Measurements from ENCODE around the gene ARSK. TPM values are rescaled to one million over a fixed set of nuclear protein-coding genes. Genes with fewer than 3 reads are reported as not detected.
"Not testable (repeated sequence)": the region's sequence is repeated elsewhere in the genome, so short reads cannot be mapped to it uniquely, and the experiment has no call there.

Gene ARSK
- total RNA-seq, 1 donor from 2014 or later: 4.6 TPM

DNA sequence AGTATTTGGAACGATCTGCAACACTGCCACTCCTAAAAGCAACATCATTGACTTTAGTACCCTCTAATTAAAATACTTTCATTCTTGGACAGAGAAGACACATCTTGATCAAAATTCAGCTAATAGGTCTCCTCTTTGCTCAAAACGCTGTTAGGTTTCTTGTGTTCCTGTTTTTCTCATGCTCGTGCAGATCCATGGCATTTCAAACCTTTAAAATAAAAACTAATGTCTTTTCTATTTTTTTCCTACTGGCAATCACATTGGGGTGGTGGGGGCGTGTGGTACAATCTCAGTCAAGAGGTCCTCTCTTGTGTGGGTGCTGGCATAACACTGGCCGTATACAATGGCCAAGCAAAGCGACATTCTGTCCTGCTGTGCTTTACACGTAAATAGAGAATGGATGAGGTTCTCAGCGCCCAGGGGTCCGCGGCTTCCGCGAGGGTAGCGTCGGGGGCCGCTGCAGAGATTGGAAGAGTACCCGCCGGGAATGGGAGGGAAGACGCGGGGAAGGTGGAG, 64.7 kb downstream of the ARSK start:
- ATAC-seq (peak; percentile 8), DNase-seq (no peak)
- intact Hi-C loops (cut with micrococcal nuclease): no loop called here

DNA sequence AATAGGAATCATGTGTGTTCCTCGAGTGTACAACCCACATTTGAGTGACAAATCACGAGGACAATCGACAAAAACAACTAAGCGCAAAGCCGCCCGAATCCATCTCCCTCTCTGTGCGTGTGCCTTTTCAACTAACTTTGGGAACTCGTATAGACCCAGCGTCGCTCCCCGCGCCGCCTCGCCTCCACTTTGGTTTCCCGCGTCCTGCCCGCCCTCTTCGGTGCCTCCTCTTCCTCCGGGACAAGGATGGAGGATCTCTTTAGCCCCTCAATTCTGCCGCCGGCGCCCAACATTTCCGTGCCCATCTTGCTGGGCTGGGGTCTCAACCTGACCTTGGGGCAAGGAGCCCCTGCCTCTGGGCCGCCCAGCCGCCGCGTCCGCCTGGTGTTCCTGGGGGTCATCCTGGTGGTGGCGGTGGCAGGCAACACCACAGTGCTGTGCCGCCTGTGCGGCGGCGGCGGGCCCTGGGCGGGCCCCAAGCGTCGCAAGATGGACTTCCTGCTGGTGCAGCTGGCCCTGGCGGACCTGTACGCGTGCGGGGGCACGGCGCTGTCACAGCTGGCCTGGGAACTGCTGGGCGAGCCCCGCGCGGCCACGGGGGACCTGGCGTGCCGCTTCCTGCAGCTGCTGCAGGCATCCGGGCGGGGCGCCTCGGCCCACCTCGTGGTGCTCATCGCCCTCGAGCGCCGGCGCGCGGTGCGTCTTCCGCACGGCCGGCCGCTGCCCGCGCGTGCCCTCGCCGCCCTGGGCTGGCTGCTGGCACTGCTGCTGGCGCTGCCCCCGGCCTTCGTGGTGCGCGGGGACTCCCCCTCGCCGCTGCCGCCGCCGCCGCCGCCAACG, 65.3 kb downstream of the ARSK start, which contains the start of gene GPR150:
Gene GPR150 (plus strand): TSS at position 58 of the 840 bp plus-strand sequence. CDS start 189 bp downstream, at position 247.
- intact Hi-C loops (cut with micrococcal nuclease): no loop called here

GRCh38 chr5:95620870-95621838, 66.3 kb downstream of the ARSK start:
- intact Hi-C loops (cut with micrococcal nuclease): no loop called here
- DNase-seq (peak; percentile 46), ATAC-seq (peak; percentile 67)

More for the DNA sequence above, 65.3 kb downstream of the ARSK start, which contains the start of gene GPR150:
- DNase-seq: peak; percentile 74
- peak; percentile 73 for ATAC-seq

DNA sequence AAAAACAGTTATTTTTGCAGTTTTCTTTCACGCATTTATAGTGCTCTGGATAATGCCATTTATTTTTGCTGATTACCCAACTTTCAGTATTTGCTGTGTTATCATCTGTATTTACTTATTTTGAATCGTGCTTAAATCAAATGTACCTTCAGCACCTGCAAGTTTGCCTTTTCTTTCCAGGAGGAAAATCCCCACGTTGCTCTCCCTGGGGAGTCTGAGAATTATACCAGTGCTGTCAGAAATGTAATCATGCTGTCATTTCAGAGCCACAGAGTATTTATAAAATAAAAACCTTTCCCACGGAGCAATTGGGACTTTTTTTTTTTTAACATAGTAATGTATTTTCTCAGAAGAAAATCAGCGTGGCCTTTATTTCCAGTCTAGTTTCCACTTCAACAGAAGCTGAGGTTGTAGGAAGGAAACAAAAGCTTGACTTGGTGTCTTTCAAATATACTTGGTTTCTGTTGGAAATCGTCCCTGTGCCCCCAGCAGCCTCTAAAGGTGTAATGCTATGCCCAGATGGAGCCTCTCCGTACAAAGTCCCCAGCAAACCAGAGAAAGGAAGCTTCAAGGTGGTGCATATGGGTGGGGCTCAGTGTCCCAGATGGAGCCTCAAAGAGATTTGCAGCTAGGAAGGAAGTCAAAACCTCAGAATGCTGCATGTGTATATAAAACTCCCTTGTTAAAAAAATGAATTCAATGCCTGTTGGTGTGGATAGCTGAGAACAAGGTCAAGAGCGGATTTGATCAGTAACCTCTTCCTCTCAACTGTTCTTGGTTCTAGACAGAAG, 67.1 kb downstream of the ARSK start:
- ATAC-seq: no peak
- no peak for DNase-seq
- intact Hi-C loops (cut with micrococcal nuclease): no loop called here

DNA sequence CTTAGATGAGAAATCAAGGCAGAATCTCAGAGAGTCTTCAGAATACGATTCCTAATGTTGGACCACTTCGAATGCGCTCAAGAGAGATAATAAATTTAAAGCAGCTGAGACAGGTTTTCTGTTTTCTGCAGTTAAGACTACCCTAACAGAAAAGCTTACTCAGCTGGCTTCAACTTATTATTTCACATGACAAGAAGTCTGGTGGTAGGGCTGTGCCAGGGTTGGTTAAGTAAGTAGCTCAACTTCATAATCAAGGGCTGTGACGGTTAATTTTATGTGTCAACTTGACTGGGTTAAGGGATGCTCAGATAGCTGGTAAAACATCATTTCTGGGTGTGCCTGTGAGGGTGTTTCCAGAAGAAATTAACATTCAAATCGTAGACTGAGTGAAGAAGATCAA, 68.8 kb downstream of the ARSK start:
- intact Hi-C loops (cut with micrococcal nuclease): no loop called here
- no peak for ATAC-seq
- DNase-seq: no peak

DNA sequence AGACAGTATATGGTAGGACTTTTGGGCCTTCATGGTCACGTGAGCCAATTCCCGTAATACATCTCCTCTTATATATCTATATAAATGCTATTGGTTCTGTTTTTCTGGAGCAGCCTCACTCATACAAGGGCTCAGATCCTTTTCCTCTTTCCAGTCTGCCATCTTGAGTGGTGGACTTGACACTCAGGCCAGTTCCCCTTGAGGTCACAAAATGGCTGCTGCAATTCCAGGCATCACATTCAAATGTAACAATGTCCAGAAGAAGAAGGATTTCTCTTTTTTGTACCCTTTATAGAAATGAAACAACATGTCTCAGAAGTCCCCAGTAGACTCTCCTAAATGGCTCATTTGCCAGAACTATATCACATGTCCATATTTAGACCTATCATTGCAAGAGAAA, 69.5 kb downstream of the ARSK start:
- intact Hi-C loops (cut with micrococcal nuclease): no loop called here
- no peak for DNase-seq
- ATAC-seq: no peak

DNA sequence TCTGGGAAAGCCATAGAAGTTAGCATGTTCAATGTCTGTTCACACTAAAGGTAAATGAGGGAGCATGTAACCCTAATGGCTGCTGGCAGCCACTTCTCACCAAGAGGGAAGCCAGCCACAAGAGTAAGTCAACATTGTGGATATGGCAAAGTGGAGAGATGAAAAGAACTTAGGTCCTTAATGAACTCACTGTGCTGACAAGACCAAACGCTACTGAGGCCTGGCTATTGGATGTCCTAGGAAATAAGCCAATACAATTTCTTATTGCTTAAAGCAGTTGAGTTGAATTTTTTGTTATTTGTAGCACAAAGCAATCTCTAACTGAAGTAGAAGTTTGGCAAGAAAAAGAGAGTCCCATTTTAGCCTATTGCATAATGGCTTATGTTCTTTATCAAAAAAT, 71.8 kb downstream of the ARSK start:
- peak; percentile 47 for ATAC-seq
- intact Hi-C loops (cut with micrococcal nuclease): no loop called here
- no peak for DNase-seq

GRCh38 chr5:95627971-95628810, 73.3 kb downstream of the ARSK start:
- intact Hi-C loops (cut with micrococcal nuclease): no loop called here
- DNase-seq (no peak), ATAC-seq (no peak)

GRCh38 chr5:95628933-95629332, 74.0 kb downstream of the ARSK start:
- DNase-seq: no peak
- ATAC-seq: no peak
- intact Hi-C loops (cut with micrococcal nuclease): no loop called here

GRCh38 chr5:95630394-95630917, 75.6 kb downstream of the ARSK start:
- ATAC-seq (no peak), DNase-seq (no peak)
- intact Hi-C loops (cut with micrococcal nuclease): no loop called here

GRCh38 chr5:95631255-95631958, 76.5 kb downstream of the ARSK start:
- intact Hi-C loops (cut with micrococcal nuclease): no loop called here
- no peak for DNase-seq
- no peak for ATAC-seq

- ATAC-seq (peak; percentile 40), DNase-seq (no peak)
- intact Hi-C loops (cut with micrococcal nuclease): no loop called here
Observed at GRCh38 chr5:95631991-95632675, 77.2 kb downstream of the ARSK start.

GRCh38 chr5:95632942-95633341, 78.0 kb downstream of the ARSK start:
- DNase-seq; ATAC-seq; intact Hi-C loops (cut with micrococcal nuclease): not testable (repeated sequence)

DNA sequence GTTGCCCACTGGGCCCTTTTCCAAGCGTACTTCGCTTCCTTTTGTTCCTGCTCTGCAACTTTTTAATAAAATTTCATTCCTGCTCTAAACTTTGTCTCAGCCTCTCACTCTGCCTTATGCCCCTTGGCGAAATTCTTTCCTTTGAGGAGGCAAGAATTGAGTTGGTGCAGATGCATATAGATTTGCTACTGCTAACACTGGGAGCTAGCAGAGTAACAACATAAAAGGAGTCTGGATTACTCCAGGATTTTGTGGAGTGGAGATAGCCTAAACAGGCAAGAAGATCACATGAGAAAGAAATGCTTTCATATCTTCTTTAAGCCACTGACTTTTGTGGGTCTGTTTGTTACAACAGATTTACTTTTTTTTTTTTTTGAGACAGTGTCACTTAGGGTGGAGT, 78.8 kb downstream of the ARSK start:
- ATAC-seq (no peak), DNase-seq (no peak)

DNA sequence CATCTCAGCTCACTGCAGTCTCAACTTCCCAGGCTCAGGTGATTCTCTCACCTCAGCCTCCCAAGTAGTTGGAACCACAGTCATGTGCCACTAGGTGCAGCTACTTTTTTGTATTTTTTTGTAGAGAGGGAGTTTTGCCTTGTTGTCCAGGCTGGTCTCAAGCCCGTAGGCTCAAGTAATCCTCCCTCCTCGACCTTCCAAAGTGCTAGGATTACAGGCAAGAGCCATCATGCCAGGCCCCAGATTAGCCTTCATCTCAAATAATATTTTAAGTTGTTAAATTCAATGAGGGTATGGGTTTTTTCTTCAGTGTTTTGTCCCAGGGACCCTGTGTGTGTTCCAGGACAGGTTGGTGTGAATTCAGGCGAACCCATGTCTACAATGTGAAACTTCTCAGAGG, 79.2 kb downstream of the ARSK start:
- ATAC-seq: no peak
- intact Hi-C loops (cut with micrococcal nuclease): no loop called here
- no peak for DNase-seq

More for the DNA sequence above, 78.8 kb downstream of the ARSK start:
- intact Hi-C loops (cut with micrococcal nuclease): no loop called here

DNA sequence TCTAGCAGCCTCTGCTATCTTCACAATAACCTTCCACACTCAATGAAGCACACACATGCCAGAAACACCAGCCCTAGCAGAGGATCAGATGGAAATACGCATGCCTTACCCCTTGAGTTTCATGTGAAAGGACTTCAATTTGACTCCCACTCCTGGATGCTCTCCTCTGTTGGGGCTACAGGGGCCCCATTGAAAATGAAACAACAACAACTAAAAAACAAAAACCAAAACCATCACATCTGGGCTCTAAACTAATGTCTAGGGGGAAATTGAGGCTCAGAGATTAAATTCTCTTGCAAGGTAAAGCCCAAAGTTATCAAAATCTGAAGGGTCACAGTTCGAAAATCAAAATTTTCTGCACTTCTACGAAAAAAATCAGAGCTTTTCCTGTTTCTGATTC, 83.7 kb downstream of the ARSK start:
- intact Hi-C loops (cut with micrococcal nuclease): no loop called here
- DNase-seq (no peak), ATAC-seq (no peak)
